AG10803 (cell line): ENCODE data around the gene OR5H2.

ENCODE experiments used
- DNase-seq: peaks from one replicate; pipeline ENCODE4 v3.0.0; 2010; ENCODE audit warnings: low read depth
- H3K4me3 ChIP-seq: 2 replicates; pipeline ENCODE4 v1.5.1; 2011; ENCODE audit warnings: mild to moderate bottlenecking, low read length, control low read depth
- CTCF ChIP-seq: conservative IDR thresholded peaks from 2 replicates; pipeline ENCODE4 v1.5.1; 2011; ENCODE audit warnings: mild to moderate bottlenecking, low read length, control low read depth, inconsistent platforms

OR5H2 gene

GRCh38 chr3:98262046-98262445, 20.3 kb upstream of the OR5H2 start:
- TF ChIP-seq CTCF: no peak
- no peak overlapping the region for H3K4me3 ChIP-seq
- DNase-seq: no peak

DNA sequence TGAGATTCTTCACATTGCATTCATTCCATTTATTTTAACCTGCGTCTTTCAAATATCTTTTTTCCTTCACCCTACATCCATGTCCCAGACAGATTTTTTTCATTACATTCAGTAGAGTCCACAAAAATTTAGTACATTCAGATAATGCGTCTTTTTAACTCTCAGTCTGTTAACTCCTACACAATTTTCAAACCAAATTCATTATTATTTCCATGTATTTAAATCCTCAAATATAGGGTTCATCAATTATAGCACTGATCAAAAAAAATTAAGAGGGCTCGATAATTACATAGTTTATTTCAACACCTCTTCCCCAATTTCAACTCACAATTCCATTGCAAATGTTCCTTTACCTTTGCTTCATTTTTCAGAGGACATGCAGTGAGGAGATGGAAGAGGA, 18.4 kb upstream of the OR5H2 start, which contains the start of gene OR5H6:
TSS of gene OR5H6 (plus strand) at position 301 of the 400 bp plus-strand sequence. CDS start at position 390, 89 bp downstream.
- DNase-seq: no peak
- TF ChIP-seq CTCF: no peak
- no peak within 1 kb of the TSS for H3K4me3 ChIP-seq

- no peak overlapping the region for H3K4me3 ChIP-seq
- no peak for DNase-seq
- TF ChIP-seq CTCF: no peak
Measured at GRCh38 chr3:98269846-98270245, 12.5 kb upstream of the OR5H2 start.

DNA sequence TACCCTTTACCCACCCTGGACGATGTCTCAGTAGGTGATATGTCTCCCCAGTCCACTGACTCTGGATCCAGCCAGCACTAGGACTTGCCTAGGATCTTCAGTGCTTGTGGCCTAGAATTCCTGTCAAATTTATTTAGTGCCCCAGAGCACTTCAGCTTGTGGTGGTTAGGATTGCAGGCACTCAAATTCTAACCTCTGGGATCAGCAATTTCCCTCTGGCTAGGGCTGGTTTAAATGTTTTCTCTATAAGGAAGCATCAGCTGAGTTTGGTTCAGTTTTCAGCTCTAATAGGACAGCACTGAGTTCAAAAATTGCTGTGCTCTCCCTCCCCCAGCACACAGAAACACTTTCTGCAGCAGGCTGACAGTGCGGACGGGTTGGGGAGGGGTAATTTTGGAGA, 10.2 kb upstream of the OR5H2 start:
- DNase-seq: no peak
- TF ChIP-seq CTCF: no peak
- no peak overlapping the region for H3K4me3 ChIP-seq

DNA sequence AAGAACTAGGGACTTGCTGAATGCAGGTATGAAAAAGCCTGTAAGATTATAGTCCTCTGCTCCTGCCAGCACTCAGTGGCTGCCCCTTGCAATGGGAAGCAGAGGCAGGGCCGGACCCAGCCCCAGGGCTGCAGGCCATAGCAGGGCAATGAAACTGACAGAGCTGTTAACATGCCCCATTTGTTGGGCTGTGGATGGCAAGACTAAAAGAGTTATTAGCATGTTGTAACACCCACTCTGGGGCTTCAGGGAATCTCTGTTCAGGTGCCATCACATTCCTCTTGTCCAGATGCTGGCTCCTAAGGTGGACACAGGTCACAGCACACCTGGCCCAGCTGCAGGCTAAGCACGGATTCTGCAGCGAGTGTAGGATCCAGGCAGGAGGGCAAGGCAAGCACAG, 7.4 kb upstream of the OR5H2 start:
- TF ChIP-seq CTCF: no peak
- H3K4me3 ChIP-seq: no peak overlapping the region

DNA sequence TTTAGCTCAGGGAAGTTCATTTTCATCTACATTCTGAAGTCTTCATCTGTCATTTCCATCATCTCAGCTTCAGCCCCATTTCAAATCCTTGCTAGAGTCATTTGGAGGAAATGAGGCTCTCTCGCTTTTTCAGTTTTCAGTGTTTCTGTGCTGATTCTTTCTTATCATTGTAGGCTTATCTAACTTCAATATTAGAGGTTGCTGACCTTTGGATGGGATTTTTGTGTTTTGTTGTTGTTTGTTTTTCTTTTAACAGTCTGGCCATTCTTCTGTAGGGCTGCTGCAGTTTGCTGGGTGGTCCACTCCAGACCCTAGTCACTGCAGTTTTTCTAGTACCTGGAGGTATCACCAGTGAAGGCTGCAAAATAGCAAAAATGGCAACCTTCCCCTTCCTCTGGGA, 8.6 kb downstream of the OR5H2 start:
- no peak for TF ChIP-seq CTCF
- DNase-seq: no peak
- H3K4me3 ChIP-seq: no peak overlapping the region

More for the DNA sequence above, 7.4 kb upstream of the OR5H2 start:
- no peak for DNase-seq

DNA sequence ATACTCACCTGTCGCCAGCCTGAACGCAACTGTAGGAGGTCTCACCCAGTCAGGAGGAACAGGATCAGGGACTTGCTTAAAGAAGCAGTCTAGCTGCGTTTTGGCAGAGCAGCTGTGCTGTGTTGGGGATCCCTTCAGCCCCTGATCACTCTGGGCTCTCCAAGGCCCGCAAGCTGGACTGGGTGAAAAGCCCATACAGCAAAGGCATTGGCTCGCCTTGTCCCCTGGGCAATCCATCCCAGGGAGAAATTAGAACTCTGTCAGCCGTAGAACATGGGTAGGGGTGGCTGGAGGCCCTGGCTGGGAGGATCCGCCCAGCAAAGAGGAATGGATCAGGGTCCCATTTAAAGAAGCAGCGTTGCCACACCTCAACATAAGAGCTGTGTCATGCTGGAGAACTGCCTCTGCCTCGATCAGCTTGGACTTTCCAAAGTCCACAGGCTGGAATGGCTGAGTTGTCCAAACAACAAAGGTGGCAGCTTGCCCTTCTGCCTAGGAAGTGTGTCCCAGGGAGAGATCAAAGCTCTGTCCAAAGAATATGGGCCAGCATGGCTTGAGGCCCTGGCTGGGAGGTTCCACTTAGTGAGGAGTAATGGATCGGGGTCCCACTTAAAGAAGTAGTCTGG, 9.1 kb downstream of the OR5H2 start:
- TF ChIP-seq CTCF: no peak
- no peak for DNase-seq
- no peak overlapping the region for H3K4me3 ChIP-seq
